ENCODE measurements around the gene S1PR3. TPM values are rescaled to one million over a fixed set of nuclear protein-coding genes. Genes with fewer than 3 reads are reported as not detected.

The S1PR3 gene
- total RNA-seq, 1 donor from 2014 or later: 37.9 TPM

DNA sequence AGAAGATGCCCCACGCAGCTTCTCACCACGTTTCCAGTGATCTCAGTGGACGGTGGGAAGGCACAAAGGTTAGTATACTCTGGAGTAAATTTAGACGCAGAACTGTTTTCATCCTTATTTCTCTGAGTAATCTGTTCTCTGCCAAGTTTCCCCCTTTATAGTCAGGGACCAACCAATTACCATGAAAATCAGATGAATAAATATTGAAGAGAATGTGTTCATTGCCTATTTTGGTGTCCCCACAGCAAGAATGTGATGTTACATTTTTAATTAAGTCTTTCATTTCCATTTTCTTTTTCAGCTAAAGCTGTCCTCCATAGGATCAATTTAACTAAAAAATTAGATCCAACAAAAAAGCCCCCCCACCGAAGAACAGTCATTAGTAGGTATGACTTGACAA lies 41.4 kb downstream of the S1PR3 start:
- no peak for DNase-seq (ENCODE audit: extremely low spot score, unreplicated experiment)
- H3K4me1 Mint-ChIP-seq (ENCODE audit: unreplicated experiment): no peaks in the 10 kb centered on the region
- H3K9me3 Mint-ChIP-seq: peaks cover 5% of the 10 kb centered on the region
- no peak overlapping the region for H3K27ac Mint-ChIP-seq
- no peaks in the 10 kb centered on the region for H3K36me3 Mint-ChIP-seq
- no peaks in the 10 kb centered on the region for H3K27me3 Mint-ChIP-seq
- H3K4me3 Mint-ChIP-seq: no peak overlapping the region
- TF ChIP-seq, protein P1, sequence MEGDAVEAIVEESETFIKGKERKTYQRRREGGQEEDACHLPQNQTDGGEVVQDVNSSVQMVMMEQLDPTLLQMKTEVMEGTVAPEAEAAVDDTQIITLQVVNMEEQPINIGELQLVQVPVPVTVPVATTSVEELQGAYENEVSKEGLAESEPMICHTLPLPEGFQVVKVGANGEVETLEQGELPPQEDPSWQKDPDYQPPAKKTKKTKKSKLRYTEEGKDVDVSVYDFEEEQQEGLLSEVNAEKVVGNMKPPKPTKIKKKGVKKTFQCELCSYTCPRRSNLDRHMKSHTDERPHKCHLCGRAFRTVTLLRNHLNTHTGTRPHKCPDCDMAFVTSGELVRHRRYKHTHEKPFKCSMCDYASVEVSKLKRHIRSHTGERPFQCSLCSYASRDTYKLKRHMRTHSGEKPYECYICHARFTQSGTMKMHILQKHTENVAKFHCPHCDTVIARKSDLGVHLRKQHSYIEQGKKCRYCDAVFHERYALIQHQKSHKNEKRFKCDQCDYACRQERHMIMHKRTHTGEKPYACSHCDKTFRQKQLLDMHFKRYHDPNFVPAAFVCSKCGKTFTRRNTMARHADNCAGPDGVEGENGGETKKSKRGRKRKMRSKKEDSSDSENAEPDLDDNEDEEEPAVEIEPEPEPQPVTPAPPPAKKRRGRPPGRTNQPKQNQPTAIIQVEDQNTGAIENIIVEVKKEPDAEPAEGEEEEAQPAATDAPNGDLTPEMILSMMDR (conservative IDR thresholded peaks at IDR 0.05): no peak

DNA sequence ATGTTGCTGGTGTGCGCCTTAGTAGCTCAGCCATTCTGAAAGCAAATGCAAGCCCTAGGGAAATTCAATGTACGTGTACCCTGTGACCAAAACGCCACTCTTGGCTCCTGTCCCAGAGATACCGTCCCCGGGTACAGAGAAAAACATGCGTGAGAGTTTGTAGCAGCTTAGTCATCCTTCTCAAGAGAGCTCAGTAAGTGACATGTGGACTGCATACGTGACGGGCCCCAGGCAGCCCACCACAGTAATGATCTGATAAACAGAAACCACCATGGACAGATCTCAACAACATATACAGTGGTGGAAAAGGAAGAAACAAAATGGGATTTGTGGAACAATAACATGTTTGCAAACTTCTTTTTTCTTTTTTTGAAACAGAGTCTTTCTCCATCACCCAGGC lies 45.1 kb downstream of the S1PR3 start:
- DNase-seq (ENCODE audit: extremely low spot score, unreplicated experiment): no peak
- H3K36me3 Mint-ChIP-seq: no peaks in the 10 kb centered on the region
- H3K9me3 Mint-ChIP-seq: peaks cover 5% of the 10 kb centered on the region
- TF ChIP-seq, protein P1 (conservative IDR thresholded peaks at IDR 0.05): no peak
- H3K27ac Mint-ChIP-seq: no peak overlapping the region
- no peak overlapping the region for H3K4me3 Mint-ChIP-seq
- H3K4me1 Mint-ChIP-seq (ENCODE audit: unreplicated experiment): no peaks in the 10 kb centered on the region
- no peaks in the 10 kb centered on the region for H3K27me3 Mint-ChIP-seq

DNA sequence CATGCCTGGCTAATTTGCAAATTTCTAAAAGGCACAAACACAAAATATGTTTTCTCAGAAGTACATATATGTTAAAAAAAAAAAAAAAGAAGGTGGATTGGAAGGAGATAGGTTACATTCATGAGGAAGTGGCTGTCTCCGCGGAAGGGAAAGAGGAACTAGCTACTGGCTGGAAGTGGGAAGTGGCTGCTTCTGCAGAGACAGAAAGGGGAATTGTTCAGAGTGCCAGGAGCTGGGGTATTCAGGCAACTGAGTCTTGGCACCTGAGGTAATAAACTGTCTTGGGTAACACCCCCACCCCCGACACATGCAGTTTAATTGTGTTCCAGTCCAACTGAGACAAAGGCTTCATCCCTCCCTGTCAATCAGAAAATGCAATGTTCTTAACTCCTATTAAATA lies 45.6 kb downstream of the S1PR3 start:
- H3K4me3 Mint-ChIP-seq: no peak overlapping the region
- H3K27me3 Mint-ChIP-seq: no peaks in the 10 kb centered on the region
- no peak overlapping the region for H3K27ac Mint-ChIP-seq
- TF ChIP-seq, protein P1 (conservative IDR thresholded peaks at IDR 0.05): no peak
- no peaks in the 10 kb centered on the region for H3K4me1 Mint-ChIP-seq (ENCODE audit: unreplicated experiment)
- H3K36me3 Mint-ChIP-seq: no peaks in the 10 kb centered on the region
- peaks cover 5% of the 10 kb centered on the region for H3K9me3 Mint-ChIP-seq
- no peak for DNase-seq (ENCODE audit: extremely low spot score, unreplicated experiment)

DNA sequence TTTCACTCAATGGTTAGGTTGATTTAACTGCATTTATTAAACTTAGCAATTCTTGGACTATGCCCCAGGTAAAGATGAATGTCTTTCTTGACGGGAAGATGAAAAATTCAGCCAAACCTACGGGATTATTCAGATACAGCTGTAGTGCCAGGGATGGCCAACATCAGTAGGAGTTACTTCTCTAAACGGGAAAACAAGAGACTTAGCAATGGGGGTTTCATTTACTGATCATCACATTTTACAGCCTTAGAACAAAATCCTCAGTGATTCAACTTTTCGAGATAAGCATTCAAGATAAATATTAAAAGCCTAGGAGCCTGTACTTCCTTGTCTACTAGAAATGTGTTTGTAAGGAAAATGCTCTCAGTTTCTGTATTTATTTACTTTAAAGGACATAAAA lies 46.1 kb downstream of the S1PR3 start:
- H3K27ac Mint-ChIP-seq: no peak overlapping the region
- H3K4me1 Mint-ChIP-seq (ENCODE audit: unreplicated experiment): no peaks in the 10 kb centered on the region
- no peak for DNase-seq (ENCODE audit: extremely low spot score, unreplicated experiment)
- TF ChIP-seq, protein P1 (conservative IDR thresholded peaks at IDR 0.05): no peak
- no peaks in the 10 kb centered on the region for H3K36me3 Mint-ChIP-seq
- peaks cover 5% of the 10 kb centered on the region for H3K9me3 Mint-ChIP-seq
- no peak overlapping the region for H3K4me3 Mint-ChIP-seq
- no peaks in the 10 kb centered on the region for H3K27me3 Mint-ChIP-seq

DNA sequence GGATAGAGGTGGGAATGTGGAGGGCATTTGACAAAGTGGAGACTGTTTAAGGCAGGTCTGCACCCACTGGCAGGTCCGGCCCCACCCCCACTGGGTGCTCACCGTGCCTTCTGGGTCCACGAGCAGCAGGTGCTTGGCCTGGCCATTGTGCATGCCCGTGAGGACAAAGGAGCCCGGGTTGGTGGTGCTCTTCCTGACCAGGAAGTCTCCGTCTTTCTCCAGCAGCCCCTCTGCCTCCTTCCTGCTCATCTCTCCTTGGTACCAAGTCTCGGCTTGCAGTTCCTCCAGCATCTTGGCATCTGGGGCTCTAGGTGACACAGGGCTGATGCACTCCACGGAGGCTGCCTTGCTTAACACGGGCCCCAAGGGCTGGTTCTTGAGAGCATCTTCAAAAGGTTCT lies 46.6 kb downstream of the S1PR3 start:
- DNase-seq (ENCODE audit: extremely low spot score, unreplicated experiment): no peak
- H3K27ac Mint-ChIP-seq: no peak overlapping the region
- no peak overlapping the region for H3K4me3 Mint-ChIP-seq
- TF ChIP-seq, protein P1 (conservative IDR thresholded peaks at IDR 0.05): no peak
- H3K27me3 Mint-ChIP-seq: no peaks in the 10 kb centered on the region
- peaks cover 5% of the 10 kb centered on the region for H3K9me3 Mint-ChIP-seq
- no peaks in the 10 kb centered on the region for H3K4me1 Mint-ChIP-seq (ENCODE audit: unreplicated experiment)
- H3K36me3 Mint-ChIP-seq: no peaks in the 10 kb centered on the region
